ENCODE results near the gene DAGLA.

The DAGLA gene

GRCh38 chr11:61765550-61766253 is 85.5 kb downstream of the DAGLA start:
- no peak for TF ChIP-seq CTCF (conservative IDR thresholded peaks at IDR 0.05; ENCODE audit: low read depth, low read length)
- H3K4me3 ChIP-seq (ENCODE audit: low read length), result no peak overlapping the region
- DNase-seq (ENCODE audit: low read depth), result no peak

GRCh38 chr11:61766353-61766841 is 86.2 kb downstream of the DAGLA start:
- no peak for TF ChIP-seq CTCF (conservative IDR thresholded peaks at IDR 0.05; ENCODE audit: low read depth, low read length)
- DNase-seq (ENCODE audit: low read depth), result no peak

GRCh38 chr11:61768376-61769076 is 88.3 kb downstream of the DAGLA start:
- no peak overlapping the region for H3K4me3 ChIP-seq (ENCODE audit: low read length)
- TF ChIP-seq CTCF (conservative IDR thresholded peaks at IDR 0.05; ENCODE audit: low read depth, low read length), result no peak
- no peak for DNase-seq (ENCODE audit: low read depth)

More at GRCh38 chr11:61766353-61766841, 86.2 kb downstream of the DAGLA start:
- no peak overlapping the region for H3K4me3 ChIP-seq (ENCODE audit: low read length)

- DNase-seq (ENCODE audit: low read depth), result no peak
- no peak overlapping the region for H3K4me3 ChIP-seq (ENCODE audit: low read length)
- peak; percentile 62 for TF ChIP-seq CTCF (conservative IDR thresholded peaks at IDR 0.05; ENCODE audit: low read depth, low read length)
Observed at GRCh38 chr11:61769169-61769920, 89.2 kb downstream of the DAGLA start.

- H3K4me3 ChIP-seq (ENCODE audit: low read length), result no peak overlapping the region
- TF ChIP-seq CTCF (conservative IDR thresholded peaks at IDR 0.05; ENCODE audit: low read depth, low read length), result no peak
- DNase-seq (ENCODE audit: low read depth), result no peak
Observed at GRCh38 chr11:61769946-61770683, 89.9 kb downstream of the DAGLA start.

GRCh38 chr11:61771195-61771894 is 91.2 kb downstream of the DAGLA start:
- no peak for TF ChIP-seq CTCF (conservative IDR thresholded peaks at IDR 0.05; ENCODE audit: low read depth, low read length)
- H3K4me3 ChIP-seq (ENCODE audit: low read length), result no peak overlapping the region
- DNase-seq (ENCODE audit: low read depth), result no peak

All from retinal pigment epithelial cell (primary cell).